Measurements from ENCODE around the gene HS3ST6.
"Not testable (repeated sequence)": the region's sequence is repeated elsewhere in the genome, so short reads cannot be mapped to it uniquely, and the experiment has no call there.

The HS3ST6 gene

DNA sequence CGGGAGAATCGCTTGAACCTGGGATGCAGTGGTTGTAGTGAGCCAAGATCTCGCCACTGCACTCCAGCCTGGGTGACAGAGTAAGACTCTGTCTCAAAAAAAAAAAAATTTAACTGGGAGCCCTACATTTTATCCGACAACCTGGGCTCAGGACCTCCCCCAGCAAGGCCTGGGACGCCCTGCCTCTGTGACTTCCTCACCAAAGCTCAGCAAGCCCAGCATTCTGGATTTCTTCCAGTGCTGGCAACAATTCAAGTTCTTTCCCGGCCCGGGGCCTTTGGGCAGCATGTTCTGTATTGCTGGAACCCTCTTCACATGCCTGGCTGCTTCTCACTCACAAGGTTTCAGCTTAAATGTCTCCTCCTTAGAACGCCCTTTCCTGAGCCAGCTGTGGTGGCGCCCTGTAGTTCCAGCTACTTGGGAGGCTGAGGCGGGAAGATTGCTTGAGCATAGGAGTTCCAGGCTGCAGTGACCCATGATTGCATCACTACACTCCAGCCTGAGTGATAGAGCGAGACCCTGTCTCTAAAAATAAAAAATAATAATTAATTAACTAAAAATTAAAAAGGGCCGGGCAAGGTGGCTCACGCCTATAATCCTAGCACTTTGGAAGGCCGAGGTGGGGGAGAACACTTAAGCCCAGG is 30.4 kb downstream of the HS3ST6 start:
- no peak overlapping the region for H3K27ac Mint-ChIP-seq

GRCh38 chr16:1884889-1885288 is 33.3 kb downstream of the HS3ST6 start:
- H3K9me3 Mint-ChIP-seq = no peaks in the 10 kb centered on the region
- H3K27me3 Mint-ChIP-seq (ENCODE audit: low read depth) = peaks cover 22% of the 10 kb centered on the region
- no peak for TF ChIP-seq CTCF (IDR thresholded peaks at IDR 0.05; ENCODE audit: unreplicated experiment in 3 of 3)
- no peak overlapping the region for H3K27ac Mint-ChIP-seq
- H3K4me3 Mint-ChIP-seq = no peak overlapping the region
- H3K4me1 Mint-ChIP-seq = no peaks in the 10 kb centered on the region
- H3K36me3 Mint-ChIP-seq (ENCODE audit: low read depth) = no peaks in the 10 kb centered on the region

More for the DNA sequence above, 30.4 kb downstream of the HS3ST6 start:
- Mint-ChIP-seq H3K27me3 (ENCODE audit: low read depth) (peaks cover 31% of the 10 kb centered on the region), H3K36me3 (ENCODE audit: low read depth) (no peaks in the 10 kb centered on the region), H3K9me3 (no peaks in the 10 kb centered on the region), H3K4me1 (peaks cover 6% of the 10 kb centered on the region), H3K4me3 (no peak overlapping the region)
- TF ChIP-seq CTCF (IDR thresholded peaks at IDR 0.05; ENCODE audit: unreplicated experiment in 3 of 3) = no peak

GRCh38 chr16:1884155-1884760 is 34.0 kb downstream of the HS3ST6 start:
- peak in 1 of 3 experiments; percentile 24 for TF ChIP-seq CTCF (IDR thresholded peaks at IDR 0.05; ENCODE audit: unreplicated experiment in 3 of 3)
- Mint-ChIP-seq H3K4me3 (no peak overlapping the region), H3K27me3 (ENCODE audit: low read depth) (peaks cover 22% of the 10 kb centered on the region), H3K4me1 (no peaks in the 10 kb centered on the region), H3K27ac (no peak overlapping the region), H3K9me3 (no peaks in the 10 kb centered on the region), H3K36me3 (ENCODE audit: low read depth) (no peaks in the 10 kb centered on the region)

GRCh38 chr16:1881172-1881571 is 37.0 kb downstream of the HS3ST6 start:
- peaks cover 42% of the 10 kb centered on the region for H3K27me3 Mint-ChIP-seq (ENCODE audit: low read depth)
- not testable (repeated sequence) for H3K36me3 Mint-ChIP-seq (ENCODE audit: low read depth); H3K9me3 Mint-ChIP-seq; H3K4me1 Mint-ChIP-seq; H3K27ac Mint-ChIP-seq; H3K4me3 Mint-ChIP-seq

GRCh38 chr16:1879477-1879876 is 38.7 kb downstream of the HS3ST6 start:
- Mint-ChIP-seq H3K9me3 (no peaks in the 10 kb centered on the region), H3K4me3 (no peak overlapping the region), H3K27ac (no peak overlapping the region), H3K4me1 (no peaks in the 10 kb centered on the region), H3K36me3 (ENCODE audit: low read depth) (no peaks in the 10 kb centered on the region), H3K27me3 (ENCODE audit: low read depth) (peaks cover 40% of the 10 kb centered on the region)
- no peak for TF ChIP-seq CTCF (IDR thresholded peaks at IDR 0.05; ENCODE audit: unreplicated experiment in 3 of 3)

- Mint-ChIP-seq H3K36me3 (ENCODE audit: low read depth) (no peaks in the 10 kb centered on the region), H3K27me3 (ENCODE audit: low read depth) (peaks cover 42% of the 10 kb centered on the region), H3K4me3 (no peak overlapping the region), H3K4me1 (no peaks in the 10 kb centered on the region), H3K9me3 (no peaks in the 10 kb centered on the region), H3K27ac (no peak overlapping the region)
- no peak for TF ChIP-seq CTCF (IDR thresholded peaks at IDR 0.05; ENCODE audit: unreplicated experiment in 3 of 3)
Measured at GRCh38 chr16:1878256-1878655, 40.0 kb downstream of the HS3ST6 start.

All from nephron (organoid).